ENCODE measurements around the gene PACS1.
A peak's percentile ranks its signal among the peaks of the same experiment; 100 is the strongest.
"Not testable (repeated sequence)": the region's sequence is repeated elsewhere in the genome, so short reads cannot be mapped to it uniquely, and the experiment has no call there.

Gene PACS1

GRCh38 chr11:66111158-66111557, 41.1 kb downstream of the PACS1 start:
- no peak for DNase-seq (ENCODE audit: low spot score)
- in situ Hi-C loops (cut with MboI; ENCODE audit: low sequenced_read_pairs, unreplicated experiment), result no loop called here
- TF ChIP-seq CTCF (IDR thresholded peaks at IDR 0.05; ENCODE audit: borderline replicate concordance, control extremely low read depth, extremely low read depth, insufficient read depth, missing control alignments), result no peak

GRCh38 chr11:66112041-66112491, 42.0 kb downstream of the PACS1 start:
- DNase-seq (ENCODE audit: low spot score), result no peak
- in situ Hi-C loops (cut with MboI; ENCODE audit: low sequenced_read_pairs, unreplicated experiment), result no loop called here
- no peak for TF ChIP-seq CTCF (IDR thresholded peaks at IDR 0.05; ENCODE audit: borderline replicate concordance, control extremely low read depth, extremely low read depth, insufficient read depth, missing control alignments)

- TF ChIP-seq CTCF (IDR thresholded peaks at IDR 0.05; ENCODE audit: borderline replicate concordance, control extremely low read depth, extremely low read depth, insufficient read depth, missing control alignments), result no peak
- DNase-seq (ENCODE audit: low spot score), result no peak
- in situ Hi-C loops (cut with MboI; ENCODE audit: low sequenced_read_pairs, unreplicated experiment), result no loop called here
Measured at GRCh38 chr11:66112601-66113499, 42.8 kb downstream of the PACS1 start.

- in situ Hi-C loops (cut with MboI; ENCODE audit: low sequenced_read_pairs, unreplicated experiment), result not testable (repeated sequence)
Measured at GRCh38 chr11:66114957-66115356, 44.9 kb downstream of the PACS1 start.

GRCh38 chr11:66115638-66116301, 45.7 kb downstream of the PACS1 start:
- TF ChIP-seq CTCF (IDR thresholded peaks at IDR 0.05; ENCODE audit: borderline replicate concordance, control extremely low read depth, extremely low read depth, insufficient read depth, missing control alignments), result no peak
- in situ Hi-C loops (cut with MboI; ENCODE audit: low sequenced_read_pairs, unreplicated experiment), result no loop called here
- peak; percentile 69 for DNase-seq (ENCODE audit: low spot score)

More at GRCh38 chr11:66114957-66115356, 44.9 kb downstream of the PACS1 start:
- DNase-seq (ENCODE audit: low spot score), result not testable (repeated sequence)

- TF ChIP-seq CTCF (IDR thresholded peaks at IDR 0.05; ENCODE audit: borderline replicate concordance, control extremely low read depth, extremely low read depth, insufficient read depth, missing control alignments), result no peak
- in situ Hi-C loops (cut with MboI; ENCODE audit: low sequenced_read_pairs, unreplicated experiment), result no loop called here
- no peak for DNase-seq (ENCODE audit: low spot score)
Measured at GRCh38 chr11:66116576-66117361, 46.7 kb downstream of the PACS1 start.

Data from GM13976 (cell line).